GM19240 (cell line): Measurements from ENCODE around the gene FBXL17.

Experiments used
- DNase-seq: peaks from one replicate; pipeline ENCODE4 v3.0.0; 2011; ENCODE audit warnings: low spot score; ENCODE audit not compliant: insufficient read length

Gene FBXL17

DNA sequence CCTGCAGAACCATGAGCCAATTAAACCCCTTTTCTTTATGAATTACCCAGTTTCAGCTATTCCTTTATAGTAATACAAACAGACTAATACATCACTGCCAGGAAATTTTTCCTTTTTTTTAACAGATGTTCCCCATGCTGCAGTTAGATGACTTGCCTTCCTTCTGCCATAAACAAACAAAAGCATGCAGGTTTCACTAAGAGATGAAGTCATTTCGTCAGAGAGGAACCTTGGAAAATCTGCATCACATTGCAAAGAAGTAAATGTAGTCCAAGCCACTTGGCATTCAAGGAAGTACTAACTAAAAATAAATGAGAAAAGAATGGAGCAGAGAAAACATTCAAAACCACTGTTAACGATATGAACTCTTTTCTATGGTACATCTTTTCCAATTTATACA, 517.1 kb downstream of the FBXL17 start:
- DNase-seq: no peak

DNA sequence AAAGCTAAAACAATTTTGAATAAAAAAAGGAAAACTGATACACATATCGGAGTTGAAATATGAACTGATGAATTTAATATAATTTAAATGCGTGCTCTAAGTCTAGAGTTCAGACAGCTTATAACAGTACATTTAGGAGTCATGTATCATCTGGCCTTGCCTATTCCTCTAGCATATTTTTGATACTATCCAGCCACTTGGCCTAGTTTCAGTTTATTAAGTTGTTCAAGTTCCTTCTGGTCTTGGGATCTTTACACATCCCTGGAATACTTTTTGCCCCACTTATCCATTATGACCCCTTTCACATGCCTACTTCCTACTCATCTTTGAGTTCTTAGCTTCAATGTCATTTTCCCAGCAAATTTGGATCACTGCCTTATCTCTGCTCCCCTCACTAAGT, 518.8 kb downstream of the FBXL17 start:
- no peak for DNase-seq

GRCh38 chr5:107861565-107861964, 520.3 kb downstream of the FBXL17 start:
- no peak for DNase-seq

DNA sequence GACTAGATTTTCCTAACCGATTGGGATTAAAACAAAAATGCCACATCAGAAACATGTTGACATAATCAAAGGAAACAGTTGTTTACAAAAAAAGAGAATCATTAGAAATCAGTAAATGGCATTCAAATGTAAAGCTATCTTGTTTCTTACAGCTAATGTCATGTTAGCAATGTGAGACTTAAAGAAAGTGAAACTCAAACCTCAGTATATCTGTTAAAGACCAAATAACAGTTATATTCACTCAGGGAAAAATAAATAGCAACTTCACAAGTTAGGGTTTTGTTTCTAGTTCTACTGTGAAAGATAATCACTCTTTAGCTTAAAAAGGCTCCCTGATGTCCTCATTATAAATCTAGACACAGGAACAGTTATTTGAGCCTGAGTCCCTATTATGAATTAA, 521.9 kb downstream of the FBXL17 start:
- no peak for DNase-seq

DNA sequence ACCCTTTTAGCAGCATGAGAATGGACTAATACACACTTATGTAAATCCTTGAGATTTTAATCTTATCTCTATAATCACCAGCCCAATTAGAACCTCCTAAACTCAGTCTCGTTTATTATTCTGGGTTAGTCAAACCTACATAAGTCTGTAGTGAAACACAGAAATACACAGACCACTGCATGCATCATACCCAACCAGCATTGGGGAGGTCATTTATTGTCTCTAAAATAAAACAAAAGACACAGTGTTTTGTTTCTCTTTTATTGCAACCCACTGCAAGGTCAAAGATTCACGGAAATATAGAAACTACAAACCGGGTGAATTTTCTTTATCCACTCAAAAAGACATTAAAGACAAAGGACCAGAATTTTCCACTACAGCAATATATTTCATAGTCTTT, 523.1 kb downstream of the FBXL17 start:
- DNase-seq: no peak

DNA sequence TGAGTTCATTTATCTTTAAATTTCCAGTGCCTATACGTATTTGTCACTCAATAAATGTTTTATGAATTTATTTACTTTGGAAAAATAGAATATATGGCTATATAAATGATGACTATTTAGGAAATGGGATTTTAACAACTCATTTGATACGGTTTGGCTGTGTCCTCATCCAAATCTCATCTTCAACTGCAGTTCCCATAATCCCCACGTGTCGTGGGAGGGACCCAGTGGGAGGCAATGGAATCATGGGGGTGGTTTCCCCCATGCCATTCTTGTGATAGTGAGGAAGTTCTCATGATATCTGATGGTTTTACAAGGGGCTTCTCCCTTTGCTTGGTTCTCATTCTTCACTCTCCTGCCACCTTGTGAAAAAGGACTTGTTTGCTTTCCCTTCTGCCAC, 523.6 kb downstream of the FBXL17 start:
- DNase-seq: no peak

GRCh38 chr5:107857785-107858184, 524.1 kb downstream of the FBXL17 start:
- DNase-seq: no peak

DNA sequence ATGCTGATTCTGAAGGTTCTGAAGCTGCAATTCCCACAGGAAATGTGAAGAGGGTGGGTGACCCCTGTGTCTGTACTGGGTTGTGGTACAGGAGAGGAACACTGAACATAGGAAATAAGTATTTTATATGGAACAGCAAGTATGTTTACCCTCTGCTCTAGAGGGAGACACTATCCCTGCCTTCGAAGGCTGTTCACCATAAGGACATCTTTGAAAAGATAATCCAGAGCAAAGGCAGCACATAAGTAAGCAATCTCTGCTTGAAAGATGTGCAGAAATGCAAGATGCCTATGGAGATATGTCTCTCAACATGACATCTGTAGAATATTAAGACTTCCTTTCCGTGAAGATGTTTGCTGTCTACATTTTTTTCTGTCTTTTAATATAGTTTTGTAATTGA, 526.7 kb downstream of the FBXL17 start:
- no peak for DNase-seq

- DNase-seq: no peak
These were observed 528.2 kb downstream of the FBXL17 start for GRCh38 chr5:107853696-107854095.

GRCh38 chr5:107853031-107853430, 528.9 kb downstream of the FBXL17 start:
- no peak for DNase-seq

DNA sequence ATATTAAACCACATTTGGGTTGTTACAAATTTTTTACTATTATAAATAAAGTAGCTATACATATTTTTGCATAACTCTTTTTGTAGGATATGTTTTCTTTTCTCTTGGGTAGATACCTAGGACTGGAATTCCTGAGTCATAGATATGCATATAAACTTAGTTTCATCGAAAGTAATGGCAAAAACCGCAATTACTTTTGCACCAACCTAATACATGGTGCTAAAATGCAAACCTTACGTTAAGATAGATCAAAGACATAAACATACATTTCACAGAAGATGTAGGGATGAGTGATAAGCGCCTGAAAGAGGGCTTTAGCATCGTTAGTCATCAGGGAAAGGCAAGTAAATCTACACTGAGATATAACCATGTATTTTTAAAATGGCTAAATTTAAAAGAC, 532.8 kb downstream of the FBXL17 start:
- no peak for DNase-seq

DNA sequence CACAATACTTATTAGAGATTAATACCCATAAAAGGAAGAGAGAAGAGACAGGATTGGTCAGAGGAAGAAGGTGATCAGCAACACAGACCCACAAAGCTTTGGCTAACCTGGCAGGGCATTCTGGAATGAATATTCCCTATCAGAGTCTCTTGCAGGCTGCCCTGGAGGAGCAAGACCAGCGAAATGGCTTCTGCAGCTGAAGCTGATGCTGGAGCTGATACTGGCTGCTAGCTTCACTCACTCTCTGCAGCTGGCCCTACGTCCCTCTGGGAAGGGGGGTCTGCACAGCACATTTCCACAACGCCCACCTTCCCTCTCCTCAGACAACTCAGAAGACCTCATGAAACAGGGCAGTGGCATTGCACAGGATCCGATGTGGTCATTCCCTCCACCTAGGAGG, 541.3 kb downstream of the FBXL17 start:
- DNase-seq: no peak

DNA sequence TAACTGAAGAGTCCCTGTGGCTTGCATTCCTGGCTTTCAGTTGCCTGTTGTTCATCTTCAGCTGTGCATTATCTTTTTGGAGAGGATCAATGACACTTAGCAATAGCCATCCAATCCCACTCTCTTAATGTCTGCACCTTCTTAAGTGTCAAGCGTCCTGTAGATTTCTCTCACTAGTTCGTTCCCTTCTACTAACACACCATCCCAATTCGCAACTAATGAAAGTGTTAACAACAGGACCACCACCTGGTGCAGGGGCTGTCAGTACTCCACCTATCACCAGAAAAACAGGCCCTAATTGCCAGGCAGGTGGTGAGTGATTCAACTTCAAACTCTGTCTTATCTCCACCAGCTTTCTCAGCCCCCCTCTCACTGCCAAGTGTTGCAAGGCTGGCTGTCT, 541.7 kb downstream of the FBXL17 start:
- no peak for DNase-seq

GRCh38 chr5:107835096-107835495, 546.8 kb downstream of the FBXL17 start:
- no peak for DNase-seq

GRCh38 chr5:107832746-107833145, 549.2 kb downstream of the FBXL17 start:
- DNase-seq: no peak

- DNase-seq: no peak
These were observed 550.1 kb downstream of the FBXL17 start for GRCh38 chr5:107831612-107832395.

- DNase-seq: no peak
These were observed 551.1 kb downstream of the FBXL17 start for GRCh38 chr5:107830750-107831149.

- no peak for DNase-seq
These were observed 555.4 kb downstream of the FBXL17 start for GRCh38 chr5:107826311-107827000.

DNA sequence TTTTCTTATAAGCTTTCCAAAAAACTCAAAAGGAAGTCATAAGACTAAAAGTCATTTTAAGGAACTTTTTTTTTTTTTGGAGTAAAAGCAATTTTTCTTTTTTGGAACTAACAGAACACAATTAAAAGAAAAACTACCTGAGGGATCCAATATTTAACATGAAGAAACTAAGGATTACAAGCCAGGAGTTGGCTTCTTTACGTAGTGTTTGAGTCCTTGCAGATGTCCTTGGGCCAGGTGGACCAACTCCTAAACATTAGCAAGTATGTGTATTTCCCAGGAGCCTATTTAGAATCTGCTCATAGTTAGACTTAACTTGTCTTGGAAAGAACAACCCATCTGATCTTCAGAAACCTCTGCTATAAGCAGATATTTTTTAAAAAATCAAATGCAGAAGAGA, 557.1 kb downstream of the FBXL17 start:
- no peak for DNase-seq

DNA sequence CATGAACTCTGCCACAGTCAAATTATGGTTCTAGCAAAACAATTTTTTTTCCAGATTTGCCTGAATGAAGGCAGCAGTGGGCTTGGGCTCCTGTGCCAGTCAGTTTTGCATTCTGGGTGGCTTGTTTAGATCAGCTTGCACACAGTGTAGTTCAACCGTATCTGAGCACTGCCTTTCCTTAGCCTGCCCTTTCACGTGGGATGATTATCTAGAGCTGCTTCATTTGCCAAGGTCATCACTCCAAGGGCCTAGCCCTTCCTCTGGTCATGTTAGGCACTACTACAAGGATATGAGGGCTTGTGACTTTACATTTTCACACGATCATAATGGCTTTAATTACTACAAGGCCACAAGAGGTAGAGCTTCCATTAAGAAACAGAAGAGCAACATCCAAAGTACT, 560.6 kb downstream of the FBXL17 start:
- DNase-seq: no peak

DNA sequence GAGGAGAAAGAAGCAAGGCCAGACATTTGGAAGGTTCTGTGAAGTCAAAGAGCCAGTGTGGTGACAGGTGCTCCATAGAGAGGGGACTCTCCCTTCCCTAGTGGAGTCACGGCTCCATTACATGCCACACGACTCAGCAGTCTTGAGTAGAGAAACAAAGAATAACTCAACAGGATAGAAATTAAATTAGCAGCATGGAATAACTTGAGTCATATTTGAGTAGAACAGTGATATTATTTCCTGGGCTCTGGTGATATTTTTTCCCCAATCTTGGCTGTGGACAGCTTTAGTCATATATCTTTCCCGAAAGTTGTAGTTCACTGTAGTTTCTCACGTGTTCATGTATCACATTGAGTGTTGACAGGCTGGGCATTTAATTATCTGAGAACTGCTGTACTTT, 561.5 kb downstream of the FBXL17 start:
- no peak for DNase-seq

DNA sequence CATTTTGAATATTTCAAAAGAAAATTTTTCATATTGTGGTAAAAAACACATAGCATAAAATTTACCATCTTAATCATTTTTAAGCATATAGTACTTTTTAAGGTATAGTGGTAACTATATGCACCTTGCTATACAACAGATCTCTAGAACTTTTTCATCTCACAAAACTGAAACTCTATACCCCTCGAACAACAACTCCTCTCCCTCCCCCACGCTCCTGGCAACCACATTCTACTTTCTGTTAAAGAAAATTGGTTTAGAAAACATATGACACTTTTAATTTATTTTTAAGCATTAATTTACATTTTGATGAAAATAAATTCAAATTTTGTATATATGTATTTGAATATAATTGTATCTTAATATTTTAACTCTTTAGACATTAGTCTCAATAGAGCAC, 563.9 kb downstream of the FBXL17 start:
- no peak for DNase-seq

DNA sequence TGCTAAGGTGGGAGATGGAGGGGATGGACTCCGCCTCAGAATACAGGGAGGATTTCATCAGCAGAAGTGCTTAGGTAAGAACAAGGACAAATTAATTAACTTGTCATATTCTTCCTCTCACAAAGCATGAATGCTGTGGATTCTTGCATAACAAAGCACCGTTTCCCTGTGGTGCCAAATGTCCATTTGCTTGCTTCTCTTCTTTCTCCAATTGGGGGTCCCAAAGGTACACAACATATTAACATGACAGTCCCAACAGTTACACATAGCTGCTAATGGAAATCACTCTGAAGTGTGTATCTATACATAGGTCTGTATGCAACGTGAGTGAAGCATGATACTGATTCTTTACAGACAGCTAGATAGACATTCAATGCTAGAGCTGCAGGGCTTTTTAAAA, 564.5 kb downstream of the FBXL17 start:
- DNase-seq: no peak
